H1 (cell line): ENCODE measurements around the gene MYH7.

ENCODE experiments used
- BRCA1 ChIP-seq: IDR thresholded peaks from 2 replicates; pipeline ENCODE4 v1.6.1; 2012; ENCODE audit warnings: low read depth, low read length, improper control_type of control experiment
- EP300 ChIP-seq, 2 experiments: IDR thresholded peaks; 1 replicate in 1 of 2; 2 replicates in 1 of 2; pipeline ENCODE4 v1.6.1; 2011 to 2012; ENCODE audit warnings: low read depth in 2 of 2, low read length in 2 of 2, mild to moderate bottlenecking in 2 of 2, borderline replicate concordance in 1 of 2, inconsistent platforms in 1 of 2, moderate library complexity in 1 of 2
- EZH2 ChIP-seq: fragments of 200-600 bp; sonication (generic); IDR thresholded peaks from 2 replicates; pipeline ENCODE4 v1.7.1; 2012; ENCODE audit warnings: low read depth, mild to moderate bottlenecking, moderate library complexity, low read length, inconsistent platforms; ENCODE audit not compliant: severe bottlenecking
- JUND ChIP-seq: IDR thresholded peaks from 2 replicates; pipeline ENCODE4 v1.6.1; 2011; ENCODE audit warnings: mild to moderate bottlenecking, improper control_type of control experiment, low read length
- MAFK ChIP-seq: IDR thresholded peaks from 2 replicates; pipeline ENCODE4 v1.6.1; 2012; ENCODE audit warnings: low read depth, mild to moderate bottlenecking, improper control_type of control experiment, low read length
- TAF1 ChIP-seq: IDR thresholded peaks from 2 replicates; pipeline ENCODE4 v1.6.1; 2011; ENCODE audit warnings: mild to moderate bottlenecking, low read depth, low read length
- ZNF274 ChIP-seq: IDR thresholded peaks from 2 replicates; pipeline ENCODE4 v1.7.0; 2012; ENCODE audit warnings: low read length, borderline replicate concordance; ENCODE audit errors: extremely low read depth
- TF ChIP-seq, protein P1 (sequence below), 3 experiments: IDR thresholded peaks; 1 replicate in 2 of 3; 2 replicates in 1 of 3; pipeline versions ENCODE4 v1.5.1 to v1.6.1; 2011; ENCODE audit warnings: low read length in 3 of 3, mild to moderate bottlenecking in 3 of 3, inconsistent platforms in 2 of 3, low read depth in 1 of 3, moderate library complexity in 1 of 3; ENCODE audit not compliant: insufficient read depth in 1 of 3; ENCODE audit errors: control extremely low read depth in 1 of 3
- TF ChIP-seq, protein P2 (sequence below): IDR thresholded peaks from 2 replicates; pipeline ENCODE4 v1.6.1; 2011; ENCODE audit warnings: low read depth, mild to moderate bottlenecking, low read length; ENCODE audit not compliant: insufficient read depth

DNA sequence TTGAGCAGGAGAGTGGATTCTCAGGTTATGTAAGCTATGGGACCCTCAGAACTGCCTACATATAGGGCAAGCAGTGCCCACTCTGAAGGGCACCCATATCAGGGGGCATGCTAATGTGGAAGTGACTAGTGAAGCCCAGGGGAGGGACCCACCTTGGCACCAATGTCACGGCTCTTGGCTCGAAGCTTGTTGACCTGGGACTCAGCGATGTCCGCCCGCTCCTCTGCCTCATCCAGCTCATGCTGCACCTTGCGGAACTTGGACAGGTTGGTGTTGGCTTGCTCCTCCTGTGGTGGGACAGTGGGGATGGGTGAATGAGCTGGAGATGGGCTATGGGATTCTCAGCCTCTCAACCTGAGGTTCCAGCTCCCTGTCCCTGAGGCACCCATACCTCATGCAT is 53.2 kb downstream of the MYH7 start:
- TF ChIP-seq JUND (no peak), MAFK (no peak), EZH2 (no peak), TAF1 (no peak), ZNF274 (no peak), EP300 (IDR thresholded peaks at IDR 0.05; ENCODE audit: borderline replicate concordance in 1 of 2, low read depth in 2 of 2, low read length in 2 of 2) (no peak), BRCA1 (no peak)
- TF ChIP-seq, protein P1, sequence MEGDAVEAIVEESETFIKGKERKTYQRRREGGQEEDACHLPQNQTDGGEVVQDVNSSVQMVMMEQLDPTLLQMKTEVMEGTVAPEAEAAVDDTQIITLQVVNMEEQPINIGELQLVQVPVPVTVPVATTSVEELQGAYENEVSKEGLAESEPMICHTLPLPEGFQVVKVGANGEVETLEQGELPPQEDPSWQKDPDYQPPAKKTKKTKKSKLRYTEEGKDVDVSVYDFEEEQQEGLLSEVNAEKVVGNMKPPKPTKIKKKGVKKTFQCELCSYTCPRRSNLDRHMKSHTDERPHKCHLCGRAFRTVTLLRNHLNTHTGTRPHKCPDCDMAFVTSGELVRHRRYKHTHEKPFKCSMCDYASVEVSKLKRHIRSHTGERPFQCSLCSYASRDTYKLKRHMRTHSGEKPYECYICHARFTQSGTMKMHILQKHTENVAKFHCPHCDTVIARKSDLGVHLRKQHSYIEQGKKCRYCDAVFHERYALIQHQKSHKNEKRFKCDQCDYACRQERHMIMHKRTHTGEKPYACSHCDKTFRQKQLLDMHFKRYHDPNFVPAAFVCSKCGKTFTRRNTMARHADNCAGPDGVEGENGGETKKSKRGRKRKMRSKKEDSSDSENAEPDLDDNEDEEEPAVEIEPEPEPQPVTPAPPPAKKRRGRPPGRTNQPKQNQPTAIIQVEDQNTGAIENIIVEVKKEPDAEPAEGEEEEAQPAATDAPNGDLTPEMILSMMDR (IDR thresholded peaks at IDR 0.05; ENCODE audit: control extremely low read depth in 1 of 3, insufficient read depth in 1 of 3, low read depth in 1 of 3, low read length in 3 of 3), result no peak
- TF ChIP-seq, protein P2, sequence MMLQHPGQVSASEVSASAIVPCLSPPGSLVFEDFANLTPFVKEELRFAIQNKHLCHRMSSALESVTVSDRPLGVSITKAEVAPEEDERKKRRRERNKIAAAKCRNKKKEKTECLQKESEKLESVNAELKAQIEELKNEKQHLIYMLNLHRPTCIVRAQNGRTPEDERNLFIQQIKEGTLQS, result no peak
